NCI-H2081 treated with DMSO at 0.1 percent for 48 hours (cell line): ENCODE results near the gene ISOC1.

ENCODE experiments used
- DNase-seq: peaks from one replicate; lab custom pipeline; 2025; lab: John Stamatoyannopoulos, UW

Gene ISOC1

DNA sequence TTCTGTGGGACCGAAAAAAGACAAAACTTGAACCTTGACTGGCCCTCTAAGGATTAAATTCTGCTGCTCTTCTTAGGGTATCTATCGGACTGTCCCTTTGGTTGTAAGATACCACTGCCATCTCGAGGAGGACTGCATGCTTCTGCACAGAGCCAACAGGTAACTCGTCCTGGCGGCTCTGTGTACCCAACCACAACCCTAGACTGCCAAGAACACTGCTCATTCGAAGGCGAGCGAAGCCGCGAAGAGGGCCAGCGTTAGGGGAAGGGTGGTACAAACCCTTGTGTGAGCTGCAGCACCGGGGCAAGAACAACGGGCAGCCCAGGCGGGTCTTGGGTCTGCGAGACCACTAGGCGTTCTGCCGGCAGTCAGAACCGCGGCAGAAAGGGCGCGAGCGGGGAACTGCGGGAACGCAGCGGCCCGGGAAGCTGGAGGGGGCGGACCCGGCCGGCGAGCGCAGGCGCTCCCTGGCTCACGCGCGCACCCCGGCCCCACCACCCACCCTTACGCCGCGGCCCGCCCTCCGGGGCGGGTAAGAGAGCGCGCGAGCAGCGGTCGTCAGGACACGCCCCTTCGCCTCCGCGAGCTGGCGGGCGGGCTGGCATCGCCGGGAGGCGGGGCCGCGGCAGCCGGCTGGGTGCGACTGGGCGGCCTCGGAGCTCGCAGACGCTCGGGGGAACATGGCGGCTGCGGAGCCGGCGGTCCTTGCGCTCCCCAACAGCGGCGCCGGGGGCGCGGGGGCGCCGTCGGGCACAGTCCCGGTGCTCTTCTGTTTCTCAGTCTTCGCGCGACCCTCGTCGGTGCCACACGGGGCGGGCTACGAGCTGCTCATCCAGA, at the start of gene ISOC1:
TSS of gene ISOC1 (plus strand) at position 663 of the 837 bp plus-strand sequence. CDS start at position 681, 18 bp downstream.
- peak; percentile 28 for DNase-seq

DNA sequence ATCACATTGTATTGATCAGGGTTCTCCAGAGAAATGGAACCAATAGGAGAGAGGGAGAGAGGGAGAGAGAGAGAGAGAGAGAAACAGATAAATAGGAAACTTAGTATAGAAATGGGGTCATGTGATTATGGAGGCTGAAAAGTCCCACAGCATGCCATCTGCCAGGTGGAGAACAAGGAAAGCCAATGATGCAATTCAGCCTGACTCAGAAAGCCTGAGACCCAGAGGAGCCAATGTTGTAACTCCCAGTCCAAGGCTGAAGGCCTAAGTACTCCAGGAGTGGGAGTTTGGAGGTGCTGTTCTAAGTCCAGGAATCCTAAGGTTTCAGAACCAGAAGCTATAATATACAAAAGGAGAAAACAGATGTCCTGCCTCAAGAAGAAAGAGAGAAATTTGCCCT, 48.4 kb upstream of the ISOC1 start:
- no peak for DNase-seq

DNA sequence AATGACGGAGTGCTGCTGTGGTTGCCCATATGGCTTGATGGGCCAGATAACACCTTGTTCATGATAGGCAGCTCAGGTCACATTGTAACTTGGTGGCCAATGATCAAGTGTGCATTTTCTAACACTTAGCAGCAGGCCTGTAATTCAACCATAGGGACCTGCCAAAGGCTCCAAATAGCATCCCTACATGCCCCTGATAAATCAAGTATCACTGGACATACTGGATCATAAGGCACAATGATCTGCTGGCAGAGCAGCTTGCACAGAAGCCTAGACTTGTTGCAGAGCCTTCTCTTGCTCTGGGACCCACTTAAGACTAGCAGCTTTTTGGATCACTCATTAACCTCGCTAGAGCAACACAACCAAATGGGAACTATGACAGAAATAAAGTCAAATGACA, 46.0 kb upstream of the ISOC1 start:
- DNase-seq = no peak

DNA sequence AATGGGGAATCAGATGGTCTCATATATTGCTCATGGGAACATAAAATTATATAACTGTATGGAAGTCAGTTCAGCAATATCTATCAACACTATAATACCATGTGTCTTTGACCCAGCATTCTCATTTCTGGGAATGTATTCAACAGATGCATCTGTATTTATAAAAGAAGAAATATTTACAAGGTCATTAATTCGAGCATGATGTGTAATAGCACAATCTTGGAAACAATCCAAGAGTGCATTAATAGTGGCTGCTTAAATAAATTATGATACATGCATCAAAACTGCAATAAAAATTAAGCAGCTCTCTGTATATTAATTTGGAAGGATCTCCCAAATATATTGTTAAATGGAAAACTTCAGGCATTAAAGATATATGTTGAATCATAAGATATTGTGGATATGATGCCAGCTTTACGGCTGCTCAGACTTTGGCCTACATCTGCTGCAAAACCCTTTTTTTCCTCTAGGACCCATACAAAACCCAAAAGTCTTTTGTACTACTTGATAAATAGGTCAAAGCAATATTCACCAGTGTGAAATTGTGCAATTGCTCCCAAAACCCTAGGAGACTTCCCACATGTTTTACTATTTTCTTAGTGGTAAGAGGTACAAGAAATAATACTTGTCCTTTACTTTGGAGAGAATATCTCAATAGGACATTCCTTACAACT, 45.3 kb upstream of the ISOC1 start:
- DNase-seq = no peak

DNA sequence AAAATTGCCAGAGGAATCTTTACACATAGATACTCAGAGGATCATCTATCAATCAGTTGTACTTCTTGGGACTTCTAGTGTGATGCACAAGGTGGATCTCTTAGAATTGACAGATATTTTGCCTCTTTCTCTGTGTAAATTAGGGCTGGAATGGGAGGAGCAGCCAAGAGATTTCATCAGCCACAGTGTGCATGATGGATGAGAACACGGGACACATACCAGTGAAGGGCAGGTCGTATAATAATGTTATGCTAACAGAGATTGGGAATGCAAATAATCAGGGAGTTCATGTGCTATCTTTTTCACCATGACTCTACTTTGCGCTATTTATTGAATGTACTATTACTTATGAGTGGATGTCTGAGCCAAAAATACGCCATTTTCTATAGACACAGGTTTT, 43.3 kb upstream of the ISOC1 start:
- DNase-seq = no peak

DNA sequence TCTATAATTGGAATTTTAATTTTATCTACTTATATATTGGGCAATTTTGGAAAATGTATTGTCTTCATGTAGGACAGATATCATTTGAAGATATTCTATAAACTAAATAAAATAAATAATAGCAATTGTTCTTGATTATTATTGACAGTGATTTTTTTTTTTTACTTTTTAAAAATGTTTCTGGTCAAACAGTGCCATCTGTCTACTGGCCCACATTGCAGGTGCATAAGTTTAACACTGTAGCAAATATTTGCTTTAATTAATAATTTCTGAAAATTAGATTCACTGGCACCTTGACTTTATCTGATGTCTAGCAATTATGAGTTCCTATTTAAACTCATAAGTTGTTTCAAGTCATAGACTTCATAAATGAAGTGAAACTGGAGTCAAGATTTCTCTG, 41.1 kb upstream of the ISOC1 start:
- DNase-seq = no peak

DNA sequence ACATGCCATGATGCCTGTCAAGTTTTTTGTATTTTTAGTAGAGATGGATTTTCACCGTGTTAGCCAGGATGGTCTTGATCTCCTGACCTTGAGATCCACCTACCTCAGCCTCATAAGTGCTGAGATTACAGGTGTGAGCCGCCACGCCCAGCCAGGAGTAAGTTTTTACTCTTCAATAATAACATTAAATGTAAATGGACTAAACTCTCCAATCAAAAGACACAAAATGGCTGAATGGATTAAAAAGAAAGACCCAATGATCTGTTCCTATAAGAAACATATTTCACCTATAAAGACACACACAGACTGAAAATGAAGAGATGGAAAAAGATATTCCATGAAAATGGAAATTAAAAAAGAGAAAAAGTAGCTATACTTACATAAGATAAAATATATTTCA, 37.2 kb upstream of the ISOC1 start:
- DNase-seq = no peak

DNA sequence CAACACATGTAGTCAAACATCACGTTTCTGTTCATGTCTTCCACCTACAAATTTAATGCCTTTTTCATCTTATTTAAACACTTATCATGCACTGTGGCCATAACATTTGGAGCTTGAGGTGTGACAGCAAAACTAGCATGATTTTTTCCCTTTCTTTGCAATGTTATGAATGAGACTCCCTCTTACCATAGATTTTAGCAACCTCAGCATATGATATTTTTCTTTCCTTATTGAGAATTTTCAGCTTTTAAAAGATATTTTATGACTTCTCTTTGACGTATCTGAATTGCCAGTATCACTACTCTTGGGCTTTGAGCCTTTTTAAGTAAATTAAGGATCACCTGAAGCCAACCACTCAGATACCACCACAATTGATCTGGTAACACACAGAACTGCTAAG, 32.7 kb upstream of the ISOC1 start:
- no peak for DNase-seq

DNA sequence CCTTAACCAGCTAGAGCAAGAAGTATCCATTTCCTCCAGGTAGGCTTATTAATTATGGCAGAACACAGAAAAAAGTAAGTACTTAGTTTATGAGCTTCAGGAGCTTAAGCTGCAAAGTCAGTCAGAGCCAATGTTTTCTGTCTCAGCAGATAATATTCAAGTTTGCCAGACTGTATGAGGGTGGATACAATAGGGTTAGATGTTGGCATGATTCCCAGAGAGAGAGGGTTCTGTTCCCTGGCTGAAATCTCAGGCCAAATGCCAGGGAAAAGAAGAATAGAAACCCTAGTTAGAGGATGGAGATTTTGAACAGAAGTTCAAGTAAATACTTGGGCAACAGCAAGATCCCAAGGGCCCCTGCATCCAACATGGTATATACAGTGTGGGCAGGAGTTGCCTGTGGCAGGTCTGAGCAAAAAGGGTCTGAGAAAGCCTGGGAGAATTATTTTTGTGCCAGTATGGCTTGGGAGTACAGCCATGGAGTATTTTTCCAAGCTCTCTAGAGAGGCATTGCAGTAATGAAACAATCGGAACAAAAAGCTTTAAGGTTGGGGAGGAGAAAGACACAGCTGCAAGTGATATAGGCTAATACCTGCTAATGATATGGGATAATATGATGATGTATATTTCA, 31.0 kb upstream of the ISOC1 start:
- DNase-seq = peak; percentile 4

DNA sequence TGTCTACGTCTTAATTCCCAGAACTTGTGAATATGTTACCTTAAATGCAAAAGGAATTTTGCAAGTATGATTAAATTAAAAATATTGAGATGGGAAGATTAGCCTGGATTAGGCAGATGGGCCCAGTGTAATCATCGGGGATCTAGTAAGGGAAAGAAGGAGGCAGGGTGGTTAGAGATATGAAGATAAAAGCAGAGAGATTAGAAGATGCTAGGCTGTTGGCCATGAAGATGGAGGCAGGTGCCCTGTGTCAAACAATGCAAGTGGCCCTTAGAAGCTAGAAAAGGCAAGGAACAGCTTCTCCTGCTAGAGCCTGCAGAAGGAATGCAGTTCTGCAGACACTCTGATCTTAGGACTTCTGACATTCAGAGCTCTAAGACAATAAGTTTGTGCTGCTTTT, 28.8 kb upstream of the ISOC1 start:
- DNase-seq = no peak

DNA sequence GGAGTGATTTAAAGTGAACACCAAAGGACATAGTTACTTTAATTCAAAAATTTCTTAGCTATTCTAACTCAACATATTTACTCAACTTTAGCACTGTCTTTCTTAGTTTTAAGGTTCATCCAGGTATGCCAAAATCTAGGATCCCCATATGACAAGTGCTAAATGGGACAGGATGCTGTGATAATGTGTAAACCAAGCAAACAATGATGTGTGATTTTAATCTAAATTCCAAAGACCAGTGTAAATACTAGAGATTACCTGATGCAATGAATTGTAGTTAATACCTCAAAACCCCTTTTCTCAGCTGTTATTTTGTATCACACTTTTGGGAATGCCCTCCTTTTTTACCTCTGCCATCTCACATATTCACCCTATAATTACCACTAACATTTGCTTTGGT, 26.8 kb upstream of the ISOC1 start:
- DNase-seq = no peak

DNA sequence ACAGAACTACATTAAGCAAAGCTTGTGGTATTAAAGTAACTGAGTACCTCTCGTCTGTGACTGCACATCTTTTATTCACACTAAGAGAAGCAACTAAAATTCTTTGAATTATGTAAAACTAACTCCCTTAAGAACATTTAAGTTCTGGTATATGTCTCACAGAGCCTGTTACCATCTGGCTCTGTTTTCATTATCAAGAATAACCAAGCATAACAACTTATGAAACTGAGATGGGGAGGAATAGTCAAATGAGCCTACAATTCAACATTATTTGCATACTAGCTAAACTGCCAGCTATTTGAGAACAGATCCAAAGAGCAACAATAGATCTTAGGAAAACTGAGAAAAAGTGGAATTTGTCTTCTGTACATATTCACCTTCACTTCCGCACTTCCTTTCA, 25.3 kb upstream of the ISOC1 start:
- no peak for DNase-seq

DNA sequence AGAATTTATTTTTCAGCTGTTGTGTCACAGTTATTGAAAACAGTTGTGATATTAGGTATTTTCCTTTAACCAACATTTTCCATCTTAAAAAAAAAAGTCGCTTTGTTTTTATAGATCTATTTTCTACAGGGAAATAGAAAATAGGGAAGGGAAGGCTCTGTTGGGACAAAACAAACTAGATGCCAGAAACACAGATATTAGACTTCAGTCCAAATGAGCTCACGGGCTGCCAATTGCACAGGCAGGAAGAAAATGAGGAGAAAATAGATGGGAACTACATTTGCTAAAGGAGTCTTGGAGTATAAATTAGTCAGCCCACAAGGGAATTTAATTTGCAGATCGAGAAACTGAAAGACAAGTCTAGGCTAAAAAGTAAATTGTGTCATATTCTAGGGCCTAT, 21.4 kb upstream of the ISOC1 start:
- DNase-seq = no peak

DNA sequence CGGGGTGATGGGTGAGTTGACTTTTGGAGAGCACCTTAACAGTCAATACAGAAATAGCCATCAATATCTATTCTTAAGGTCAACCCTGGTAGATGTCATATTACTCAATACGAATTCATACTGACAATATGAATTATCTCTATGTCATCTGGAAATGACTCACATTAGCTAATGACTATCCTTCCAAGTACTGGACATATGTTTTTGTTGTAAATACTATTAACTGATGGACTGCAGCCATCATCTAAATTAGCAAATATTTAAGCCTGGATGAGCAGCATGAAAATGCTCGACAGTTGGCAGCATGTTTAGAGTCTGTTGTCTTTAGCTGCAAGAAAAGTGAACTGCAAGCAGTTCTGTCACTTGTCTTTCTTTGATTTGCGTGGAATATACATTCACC, 19.6 kb upstream of the ISOC1 start:
- DNase-seq = no peak

DNA sequence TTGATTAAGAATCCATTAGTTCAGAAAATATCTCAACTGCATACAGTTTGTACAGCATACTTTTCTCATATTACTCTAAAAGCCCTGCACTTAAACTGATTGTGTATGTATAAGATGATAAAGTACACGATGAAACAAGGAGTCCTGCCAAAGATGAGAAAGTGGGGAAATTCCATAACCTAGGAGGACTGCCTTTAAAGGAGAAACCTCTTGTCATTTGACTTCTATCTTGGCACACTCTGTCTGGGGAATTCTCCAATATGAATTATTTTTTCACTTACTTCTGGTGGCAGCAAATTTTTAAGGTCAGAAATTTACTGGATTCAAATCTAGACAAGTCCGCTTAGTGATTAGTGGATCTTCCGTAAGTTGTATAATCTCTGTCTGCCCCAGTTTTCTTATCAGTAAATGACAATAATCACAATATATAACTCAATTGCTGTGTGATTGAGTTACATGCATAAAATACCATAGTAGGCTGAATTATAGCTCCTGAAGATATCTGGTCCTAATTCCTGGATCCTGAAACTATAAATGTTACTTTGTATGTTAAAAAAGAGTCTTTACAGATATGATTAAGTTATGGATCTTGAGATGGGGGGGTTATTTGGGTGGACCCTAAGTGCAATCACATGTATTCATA, 17.0 kb upstream of the ISOC1 start:
- no peak for DNase-seq

DNA sequence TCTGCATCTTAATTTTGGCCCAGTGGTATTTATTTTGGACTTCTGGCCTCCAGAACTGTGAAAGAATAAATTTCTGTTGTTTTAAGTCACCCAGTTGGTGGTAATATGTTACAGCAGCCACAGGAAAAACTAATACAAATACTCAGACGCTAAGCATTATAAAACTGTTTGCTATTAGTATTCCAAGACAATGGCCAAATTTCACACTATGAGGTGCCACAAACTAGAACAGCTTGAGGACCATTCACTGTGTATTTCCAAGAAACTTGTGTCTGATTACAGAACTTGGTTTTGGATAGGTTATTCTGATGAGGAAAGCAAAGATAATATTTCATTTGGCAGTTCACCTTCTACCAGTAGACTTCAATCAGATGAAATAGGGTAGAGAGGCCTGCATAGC, 16.3 kb upstream of the ISOC1 start:
- DNase-seq = no peak

DNA sequence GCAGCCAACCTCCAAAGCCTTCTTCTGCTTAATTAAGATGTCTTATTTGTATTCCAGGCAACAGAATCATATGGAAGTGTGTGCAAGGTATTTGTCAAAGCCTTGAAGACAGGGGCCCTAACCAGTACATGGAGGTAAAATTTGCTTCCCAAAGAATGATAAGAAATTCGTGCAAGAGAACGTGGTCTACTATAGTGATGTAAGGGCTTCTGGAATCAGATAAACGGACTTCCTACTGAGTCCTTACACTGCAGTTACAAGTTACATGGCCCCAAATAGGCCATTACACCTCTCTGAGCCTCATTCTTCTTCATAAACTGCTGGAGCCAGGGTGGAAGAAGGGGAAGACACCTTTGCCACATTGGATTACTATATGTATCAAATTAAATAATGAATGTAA, 15.9 kb upstream of the ISOC1 start:
- no peak for DNase-seq

DNA sequence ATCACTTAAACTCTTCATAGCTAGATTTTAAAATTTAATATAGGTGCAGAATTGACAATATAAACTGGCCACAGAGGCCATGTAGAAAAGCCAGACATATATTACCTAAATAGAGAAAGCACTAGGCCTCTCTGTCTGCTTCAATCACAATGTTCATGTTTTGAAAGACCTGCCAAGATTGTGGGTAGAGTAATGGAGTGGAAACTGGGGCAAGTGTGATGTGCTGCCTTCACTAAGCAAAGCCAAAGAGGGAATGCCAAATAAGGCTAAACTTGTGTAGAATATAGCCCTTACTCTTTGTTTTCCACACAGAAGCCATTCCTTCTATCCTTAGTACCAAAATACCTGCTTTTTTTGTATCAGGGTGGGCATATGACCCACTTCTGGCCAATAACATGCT, 15.1 kb upstream of the ISOC1 start:
- DNase-seq = no peak

DNA sequence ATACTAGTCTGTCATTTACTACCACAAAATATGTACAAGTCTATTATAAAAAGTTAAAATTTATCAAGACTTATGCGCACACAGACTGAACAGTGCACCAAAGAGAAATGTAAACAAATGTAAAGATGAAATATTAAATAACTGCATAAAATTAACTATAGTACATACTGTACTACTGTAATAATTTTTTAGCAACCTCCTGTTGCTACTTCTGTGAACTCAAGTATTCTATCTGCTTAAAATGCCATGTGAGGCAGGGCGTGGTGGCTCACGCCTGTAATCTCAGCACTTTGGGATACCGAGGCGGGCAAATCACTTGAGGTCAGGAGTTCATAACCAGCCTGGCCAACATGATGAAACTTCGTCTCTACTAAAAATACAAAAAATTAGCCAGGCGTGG, 13.8 kb upstream of the ISOC1 start:
- DNase-seq = no peak

DNA sequence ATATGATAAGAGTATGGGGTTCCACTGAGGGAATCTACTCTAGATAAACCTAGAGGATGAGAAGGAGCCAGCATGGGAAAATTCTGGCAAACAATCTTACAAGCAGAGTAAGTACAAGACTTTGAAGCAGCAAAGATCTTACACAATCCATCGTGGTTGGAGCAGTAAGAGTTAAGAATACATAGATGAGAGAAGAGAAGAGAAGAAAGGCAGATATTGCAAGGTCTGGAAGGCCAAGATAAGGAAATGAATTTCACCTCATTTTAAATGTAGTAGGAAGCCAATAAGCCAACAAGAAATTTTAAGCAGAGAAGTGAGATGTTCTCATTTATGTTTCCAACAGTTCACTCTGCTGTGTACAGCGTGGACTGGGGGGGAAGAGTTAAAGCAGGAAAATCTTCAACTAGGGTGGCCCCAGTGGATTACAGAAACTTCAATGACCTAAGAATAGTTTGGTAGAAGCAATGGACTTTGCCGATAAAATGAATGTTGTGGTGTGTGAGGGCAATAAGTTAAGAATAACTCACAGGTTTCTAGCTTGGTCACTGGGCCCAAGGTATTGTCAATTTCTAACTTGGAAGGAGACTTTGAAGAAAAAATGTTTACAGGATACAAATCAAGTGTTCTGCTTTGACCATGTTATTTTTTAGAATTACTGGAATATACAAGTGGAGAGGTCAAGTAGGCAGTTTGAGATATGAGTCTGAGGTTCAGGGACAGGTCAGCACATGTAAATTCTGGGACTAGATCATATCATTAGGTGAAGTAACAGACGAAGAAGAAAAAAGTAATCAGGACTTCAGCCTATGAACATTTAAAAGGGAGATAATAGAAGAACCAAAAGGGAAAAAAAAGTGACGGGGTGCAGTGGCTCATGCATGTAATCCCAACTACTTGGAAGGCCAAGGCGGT, 12.1 kb upstream of the ISOC1 start:
- DNase-seq = no peak
